ENCODE measurements around the gene ADD3.
"Not testable (repeated sequence)": the region's sequence is repeated elsewhere in the genome, so short reads cannot be mapped to it uniquely, and the experiment has no call there.

ADD3 gene

GRCh38 chr10:110114668-110115067 lies 106.9 kb downstream of the ADD3 start:
- not testable (repeated sequence) for DNase-seq

GRCh38 chr10:110115784-110116520 lies 108.2 kb downstream of the ADD3 start:
- DNase-seq, result no peak

- DNase-seq, result peak; percentile 17
Measured at GRCh38 chr10:110118891-110119621, 111.3 kb downstream of the ADD3 start.

- DNase-seq, result no peak
Measured at GRCh38 chr10:110123594-110123993, 115.8 kb downstream of the ADD3 start.

DNA sequence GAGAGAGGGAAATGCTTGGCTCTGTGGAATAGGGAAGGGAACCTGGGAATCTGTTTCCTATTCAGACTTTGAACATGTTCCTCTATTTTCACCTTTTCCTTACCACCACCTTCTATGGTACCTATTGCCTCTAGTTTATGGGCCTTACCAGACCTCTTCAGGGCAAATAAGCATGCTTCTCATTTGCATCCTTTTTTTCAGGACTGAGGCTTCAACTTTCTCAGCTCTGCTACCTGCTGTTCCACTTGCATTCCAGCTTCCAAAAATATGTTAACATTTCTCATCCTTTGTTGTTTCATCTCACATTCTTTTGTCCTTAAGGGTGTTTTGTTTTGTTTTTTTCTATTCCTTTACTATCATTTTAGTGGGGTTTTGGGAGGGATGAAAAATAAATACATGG lies 121.7 kb downstream of the ADD3 start:
- DNase-seq, result no peak

GRCh38 chr10:110134917-110135316 lies 127.1 kb downstream of the ADD3 start:
- no peak for DNase-seq

GRCh38 chr10:110135836-110136235 lies 128.1 kb downstream of the ADD3 start:
- not testable (repeated sequence) for DNase-seq

DNA sequence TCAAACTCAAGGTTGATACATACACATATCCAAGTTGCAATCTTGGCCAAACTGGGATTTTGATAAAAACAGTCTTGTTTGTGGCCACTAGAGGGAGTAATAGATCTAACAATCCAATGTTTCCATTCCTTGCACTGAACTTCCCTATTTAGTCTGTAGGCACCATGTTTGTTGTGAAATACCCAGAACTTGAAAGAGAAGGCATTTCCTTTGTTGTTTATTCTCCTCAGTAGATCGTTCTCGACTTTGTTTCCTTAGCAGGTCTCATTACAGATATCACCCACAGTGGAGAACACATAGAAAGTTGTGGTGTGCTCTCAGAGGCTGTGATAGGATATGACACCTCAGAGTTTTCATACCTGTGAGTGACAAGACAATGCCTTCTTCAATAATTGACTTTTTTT lies 129.4 kb downstream of the ADD3 start:
- peak; percentile 91 for DNase-seq

- DNase-seq, result peak; percentile 90
Measured at GRCh38 chr10:110138197-110138812, 130.5 kb downstream of the ADD3 start.

DNA sequence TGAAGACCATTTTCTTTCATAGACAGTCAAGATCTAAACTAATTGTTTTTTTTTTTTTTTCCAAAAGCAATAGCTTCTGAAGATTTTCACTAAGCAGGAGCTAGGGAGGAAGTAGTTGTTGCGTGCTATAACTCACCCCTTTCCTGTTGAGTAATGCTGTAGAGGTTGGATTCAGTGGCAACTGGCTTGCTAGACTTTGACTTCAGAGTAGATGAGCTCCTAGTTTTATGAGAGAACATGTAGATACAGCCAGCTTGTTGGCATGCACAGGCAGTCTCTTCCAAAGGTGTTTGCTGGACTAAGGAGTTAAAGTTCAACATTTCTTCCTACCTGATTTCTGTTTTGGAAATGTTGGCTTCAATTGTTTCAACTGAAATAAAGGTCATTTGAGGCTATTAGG lies 133.4 kb downstream of the ADD3 start:
- peak; percentile 76 for DNase-seq

GRCh38 chr10:110141871-110142635 lies 134.3 kb downstream of the ADD3 start:
- peak; percentile 56 for DNase-seq

DNA sequence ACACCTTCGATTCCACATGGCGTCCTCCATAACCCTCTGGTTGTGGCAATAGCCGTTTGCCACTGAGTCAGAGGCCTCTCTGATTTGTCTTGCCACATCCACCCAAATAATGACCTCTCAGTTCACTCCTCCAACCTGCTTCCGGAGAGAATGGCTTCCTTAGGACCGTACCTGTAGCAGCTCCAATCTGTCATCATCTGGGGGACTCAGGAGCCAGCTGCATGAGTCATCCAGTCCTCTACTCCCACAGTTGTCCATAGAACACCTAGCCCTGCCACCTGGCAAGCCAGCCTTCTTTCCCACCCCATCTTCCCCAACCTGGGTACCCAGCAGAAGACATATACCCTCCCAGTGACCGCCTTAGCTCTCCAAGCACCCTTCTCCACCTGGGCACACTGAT lies 135.2 kb downstream of the ADD3 start:
- DNase-seq, result no peak

- DNase-seq, result peak; percentile 18
Measured at GRCh38 chr10:110144507-110144906, 136.7 kb downstream of the ADD3 start.

DNA sequence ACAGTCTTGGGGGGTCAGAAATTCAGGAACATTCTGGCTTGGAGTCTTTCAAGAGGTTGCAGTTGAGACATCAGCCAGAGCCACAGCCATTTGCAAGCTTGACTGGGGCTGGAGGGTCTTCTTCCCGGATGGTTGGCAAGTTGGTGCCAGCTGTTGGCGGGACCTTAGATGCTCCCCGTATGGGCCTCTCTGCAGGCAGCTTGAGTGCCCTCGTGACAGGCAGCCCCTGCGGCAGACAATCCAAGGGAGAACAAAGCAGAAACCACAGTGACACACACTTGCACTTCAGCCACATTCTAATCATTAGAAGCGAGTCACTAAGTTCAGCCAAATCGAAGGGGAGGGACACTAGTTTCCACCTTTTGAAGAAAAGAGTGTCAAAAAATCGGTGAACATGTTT lies 140.2 kb downstream of the ADD3 start:
- DNase-seq, result peak; percentile 23

DNA sequence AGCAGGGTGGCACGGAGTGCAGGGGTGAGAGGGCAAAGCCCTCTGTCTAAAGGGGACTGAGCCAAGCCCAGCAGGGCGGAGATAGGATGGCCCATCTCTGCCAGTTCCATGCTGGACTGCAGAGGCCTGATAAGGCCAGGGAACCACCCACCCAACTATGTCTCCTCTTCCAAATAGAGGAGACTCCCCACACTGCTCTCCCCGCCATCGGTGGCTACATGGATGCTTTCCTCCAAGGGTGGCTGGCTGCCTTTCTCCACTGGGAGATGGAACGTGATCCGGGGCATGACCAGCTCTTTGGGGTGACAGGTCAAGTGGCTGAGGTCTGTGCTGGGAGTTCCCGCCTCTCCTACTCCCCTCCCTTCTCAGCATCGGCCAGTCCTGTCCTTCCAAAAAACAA lies 141.5 kb downstream of the ADD3 start:
- no peak for DNase-seq

DNA sequence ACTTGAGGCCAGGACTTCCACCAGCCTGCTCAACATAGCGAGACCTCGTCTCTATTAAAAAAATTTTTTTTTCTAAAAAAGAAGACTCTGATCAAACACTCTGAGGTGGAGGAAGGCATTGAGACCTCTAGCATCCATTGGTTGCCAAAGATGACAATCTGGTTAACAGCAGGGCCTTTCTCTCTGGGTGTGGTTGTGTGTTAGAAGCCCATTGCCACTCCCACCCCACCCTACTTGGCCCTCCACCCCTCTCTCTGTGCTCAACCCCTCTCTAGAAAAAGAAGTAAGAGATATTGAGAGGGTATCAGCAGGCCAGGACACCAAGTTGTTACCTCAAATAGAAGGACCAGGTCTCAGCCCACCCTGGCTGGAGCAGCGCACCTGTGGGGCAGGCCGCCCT lies 142.3 kb downstream of the ADD3 start:
- no peak for DNase-seq

DNA sequence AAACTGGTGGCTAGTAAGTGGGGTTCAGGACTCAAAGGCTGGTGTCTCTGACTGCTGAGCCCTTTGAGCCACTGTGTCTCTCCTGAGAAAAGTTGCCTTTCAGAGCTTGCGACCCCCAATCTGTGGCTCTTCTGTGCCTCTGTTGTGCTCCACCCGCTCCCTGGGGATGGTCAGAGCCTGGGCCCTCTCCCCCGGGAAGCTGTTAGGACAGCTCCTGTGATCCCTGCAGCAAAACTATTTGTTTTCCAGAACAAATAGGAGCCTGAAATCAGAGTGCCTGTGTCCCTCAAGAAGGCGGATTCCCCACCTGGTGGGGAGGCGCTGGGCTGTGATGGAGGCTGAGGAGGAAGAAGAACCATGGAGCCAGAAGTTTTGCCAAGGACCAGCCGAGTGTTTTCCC lies 143.2 kb downstream of the ADD3 start:
- no peak for DNase-seq

GRCh38 chr10:110151467-110151866 lies 143.7 kb downstream of the ADD3 start:
- DNase-seq, result no peak

GRCh38 chr10:110151971-110152370 lies 144.2 kb downstream of the ADD3 start:
- DNase-seq, result no peak

DNA sequence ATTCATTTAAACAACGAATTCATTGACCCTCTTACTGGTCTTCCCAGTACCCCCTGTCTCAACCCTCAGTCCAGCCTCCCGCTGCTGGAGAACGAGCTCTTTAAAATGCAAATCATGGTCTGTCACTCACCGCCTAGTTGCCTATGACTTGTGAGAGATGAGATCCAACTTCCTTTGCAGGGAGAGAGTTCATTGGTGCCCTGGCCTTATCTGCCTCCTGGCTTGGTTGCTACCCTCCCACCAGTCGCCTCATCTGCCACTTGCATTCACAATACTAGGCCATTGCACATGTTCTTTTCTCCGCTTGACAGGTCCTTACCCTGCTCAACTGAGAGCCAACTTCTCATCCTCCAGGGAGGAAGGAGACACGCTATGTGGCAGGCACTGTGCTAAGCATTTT lies 145.6 kb downstream of the ADD3 start:
- no peak for DNase-seq

DNA sequence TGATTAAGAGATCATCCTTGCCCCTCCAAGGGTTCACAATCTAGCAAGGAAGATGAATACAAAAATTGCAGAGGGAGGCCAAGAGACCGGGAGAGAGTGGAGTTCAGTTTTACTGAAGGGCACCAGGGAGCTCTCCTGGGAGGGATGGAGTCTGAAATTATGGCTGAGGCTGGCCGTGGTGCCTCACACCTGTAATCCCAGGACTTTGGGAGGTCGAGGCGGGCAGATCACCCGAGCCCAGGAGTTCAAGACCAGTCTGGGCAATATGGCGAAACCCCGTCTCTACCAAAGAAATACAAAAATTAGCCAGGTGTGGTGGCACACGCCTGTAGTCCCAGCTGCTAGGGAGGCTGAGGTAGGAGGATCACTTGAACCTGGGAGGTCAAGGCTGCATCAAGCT lies 148.3 kb downstream of the ADD3 start:
- DNase-seq, result no peak

DNA sequence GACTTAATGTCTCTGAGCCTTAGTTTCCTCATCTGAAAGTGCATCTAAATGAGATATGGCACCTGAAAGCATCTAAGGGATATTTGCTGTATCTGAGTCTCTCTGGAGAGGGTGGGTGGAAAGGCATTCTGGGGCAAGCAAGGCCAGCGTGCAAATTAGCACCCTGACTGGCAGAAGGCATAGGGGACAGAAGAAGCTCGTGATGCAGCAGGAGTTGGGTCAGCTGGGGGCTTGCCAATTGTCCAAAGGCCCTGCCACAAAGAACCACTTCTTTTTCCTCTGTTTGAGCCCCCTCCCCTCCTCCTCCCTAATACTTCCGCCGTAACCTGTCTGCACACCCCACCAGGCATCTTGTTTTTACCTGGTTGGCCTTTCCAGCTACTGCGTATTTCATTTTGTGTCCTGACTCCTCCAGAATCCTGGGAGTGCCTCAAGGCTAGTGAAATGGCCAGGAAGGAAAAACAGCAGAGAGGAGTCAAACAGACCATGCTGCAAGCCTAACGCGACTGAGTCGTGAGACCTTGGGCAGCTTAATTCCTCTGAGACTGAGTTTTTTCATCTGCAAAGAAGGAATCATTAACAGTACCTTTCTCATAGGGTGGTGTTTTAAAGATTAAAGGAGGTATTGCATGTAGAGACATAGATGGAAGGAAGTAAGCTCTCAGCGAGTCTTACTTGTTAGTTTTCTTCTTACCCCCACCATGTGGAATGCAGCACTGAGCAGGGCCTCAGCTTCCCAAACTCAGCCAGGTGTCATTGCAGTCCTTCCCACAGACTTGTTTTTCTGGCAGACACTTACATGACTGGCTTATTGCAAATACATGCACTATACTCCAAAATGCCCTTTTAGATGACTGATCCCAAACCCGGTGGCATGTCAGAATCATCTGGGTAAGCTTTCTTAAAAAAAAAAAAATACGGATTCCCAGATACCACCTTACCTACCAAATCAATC lies 150.5 kb downstream of the ADD3 start:
- DNase-seq, result no peak

Measured in suppressor macrophage treated with lipopolysaccharide for 4 hours (primary cell).